Measurements from ENCODE around the gene CAMK2G.

The CAMK2G gene

GRCh38 chr10:73879296-73880173 lies 5.2 kb upstream of the CAMK2G start:
- DNase-seq: peak; percentile 18 to 44

- DNase-seq: no peak
Observed at GRCh38 chr10:73878365-73878764, 4.0 kb upstream of the CAMK2G start.

GRCh38 chr10:73877533-73878160 lies 3.3 kb upstream of the CAMK2G start:
- DNase-seq: no peak

- DNase-seq: no peak
Observed at GRCh38 chr10:73876971-73877370, 2.6 kb upstream of the CAMK2G start.

- no peak for DNase-seq
Observed at GRCh38 chr10:73876566-73876965, 2.2 kb upstream of the CAMK2G start.

- DNase-seq: no peak
Observed at GRCh38 chr10:73876157-73876556, 1.8 kb upstream of the CAMK2G start.

GRCh38 chr10:73875139-73875475 lies 752 bp upstream of the CAMK2G start:
- DNase-seq: no peak

- no peak for DNase-seq
Observed at GRCh38 chr10:73873838-73874215, 528 bp downstream of the CAMK2G start.

GRCh38 chr10:73873142-73873837 lies 1.1 kb downstream of the CAMK2G start:
- DNase-seq: no peak

- no peak for DNase-seq
Observed at GRCh38 chr10:73872190-73872710, 2.1 kb downstream of the CAMK2G start.

- no peak for DNase-seq
Observed at GRCh38 chr10:73871295-73872189, 2.8 kb downstream of the CAMK2G start.

GRCh38 chr10:73868655-73869195 lies 5.6 kb downstream of the CAMK2G start:
- DNase-seq: no peak

GRCh38 chr10:73867871-73868631 lies 6.3 kb downstream of the CAMK2G start:
- DNase-seq: no peak

GRCh38 chr10:73867126-73867807 lies 7.1 kb downstream of the CAMK2G start:
- DNase-seq: no peak

- no peak for DNase-seq
Observed at GRCh38 chr10:73866621-73867020, 7.7 kb downstream of the CAMK2G start.

GRCh38 chr10:73865459-73866442 lies 8.6 kb downstream of the CAMK2G start:
- DNase-seq: no peak

GRCh38 chr10:73865107-73865458 lies 9.3 kb downstream of the CAMK2G start:
- no peak for DNase-seq

- no peak for DNase-seq
Observed at GRCh38 chr10:73864229-73864628, 10.1 kb downstream of the CAMK2G start.

GRCh38 chr10:73863039-73863817 lies 11.1 kb downstream of the CAMK2G start:
- DNase-seq: no peak

Measured in NCI-H524 (cell line).